Thoracic aorta (tissue), 2 donors: ENCODE measurements around the gene NUCB1. TPM values are rescaled to one million over a fixed set of nuclear protein-coding genes. Genes with fewer than 3 reads are reported as not detected.

Source experiments
- ATAC-seq: fragments of 150-250 bp; one replicate; pipeline ENCODE4 v1.8.0; 2017; ENCODE audit warnings: low read depth; ENCODE audit not compliant: insufficient number of reproducible peaks, low FRiP score
- DNase-seq: peaks from one replicate; pipeline ENCODE4 v3.0.0-alpha.2; 2020; ENCODE audit warnings: low spot score
- H3K27ac ChIP-seq, 2 donors: fragments of 200-600 bp; sonication (generic); 1 replicate in 1 of 2; 2 replicates in 1 of 2; pipeline ENCODE4 v1.5.1; 2016; ENCODE audit warnings: mild to moderate bottlenecking in 2 of 2, moderate library complexity in 2 of 2
- H3K27me3 ChIP-seq: fragments of 200-600 bp; sonication (generic); replicated peaks from 2 replicates; pipeline ENCODE4 v1.6.0; 2016; ENCODE audit warnings: mild to moderate bottlenecking; ENCODE audit not compliant: insufficient read depth
- H3K36me3 ChIP-seq: fragments of 200-600 bp; sonication (generic); one replicate; pipeline ENCODE4 v1.5.1; 2016
- H3K4me1 ChIP-seq, 2 donors: fragments of 200-600 bp; sonication (generic); 1 replicate in 1 of 2; 2 replicates in 1 of 2; pipeline versions ENCODE4 v1.5.1 to v1.6.0; 2016; ENCODE audit warnings: low read depth in 2 of 2, mild to moderate bottlenecking in 1 of 2; ENCODE audit not compliant: control insufficient read depth in 1 of 2
- H3K4me3 ChIP-seq: fragments of 200-600 bp; sonication (generic); 2 replicates; pipeline ENCODE4 v1.5.1; 2016; ENCODE audit warnings: mild to moderate bottlenecking
- H3K9me3 ChIP-seq: fragments of 200-600 bp; sonication (generic); 2 replicates; pipeline ENCODE4 v1.5.1; 2016
- CTCF ChIP-seq: fragments of 200-600 bp; sonication (generic); IDR thresholded peaks from one replicate; pipeline ENCODE4 v1.5.1; 2019; ENCODE audit warnings: antibody characterized with exemption
- total RNA-seq, 2 donors: library from RNA; depleted of rRNA; stranded (reverse); fragments of >200 nt; gene quantifications; one replicate each; pipeline versions ENCODE4 v1.1.0 to v1.2.3, GENCODE V29; 2016

Gene NUCB1
- total RNA-seq, 2 donors from 2014 or later, result 415 to 671 TPM

GRCh38 chr19:48963371-48964204 is 63.5 kb downstream of the NUCB1 start:
- ATAC-seq (peak; percentile 25), DNase-seq (peak; percentile 33)
- H3K36me3 ChIP-seq, result peaks cover 9% of the 10 kb centered on the region
- H3K4me1 ChIP-seq, result peaks cover 13 to 42% of the 10 kb centered on the region in 2 donors
- no peaks in the 10 kb centered on the region for H3K9me3 ChIP-seq
- H3K4me3 ChIP-seq, result peak overlapping the region; percentile 81
- peak overlapping the region; percentile 95 to 98 for H3K27ac ChIP-seq
- H3K27me3 ChIP-seq, result no peaks in the 10 kb centered on the region
- TF ChIP-seq CTCF, result no peak

- DNase-seq (no peak), ATAC-seq (no peak)
- Histone ChIP-seq H3K4me1 (peaks cover 15 to 49% of the 10 kb centered on the region in 2 donors), H3K4me3 (peak overlapping the region; percentile 81), H3K9me3 (no peaks in the 10 kb centered on the region), H3K27ac (peak overlapping the region; percentile 95 to 98), H3K36me3 (peaks cover 16% of the 10 kb centered on the region), H3K27me3 (no peaks in the 10 kb centered on the region)
- no peak for TF ChIP-seq CTCF
Measured at GRCh38 chr19:48964205-48965039, 64.3 kb downstream of the NUCB1 start.

GRCh38 chr19:48965040-48965805 is 65.1 kb downstream of the NUCB1 start, which contains the start of gene FTL:
Gene FTL (plus strand): TSS chr19:48965309. CDS start chr19:48965508, 199 bp downstream.
- no peaks in the 10 kb centered on the region for H3K9me3 ChIP-seq
- DNase-seq, result peak; percentile 89
- peak within 1 kb of the TSS; percentile 95 to 98 for H3K27ac ChIP-seq
- no peak for TF ChIP-seq CTCF
- peaks cover 15 to 49% of the 10 kb centered on the region in 2 donors for H3K4me1 ChIP-seq
- H3K36me3 ChIP-seq, result peaks cover 24% of the 10 kb centered on the region
- H3K27me3 ChIP-seq, result no peaks in the 10 kb centered on the region
- H3K4me3 ChIP-seq, result peak within 1 kb of the TSS; percentile 81
- ATAC-seq, result peak; percentile 42

- TF ChIP-seq CTCF, result no peak
- peaks cover 29% of the 10 kb centered on the region for H3K36me3 ChIP-seq
- peaks cover 15 to 49% of the 10 kb centered on the region in 2 donors for H3K4me1 ChIP-seq
- no peaks in the 10 kb centered on the region for H3K27me3 ChIP-seq
- peak overlapping the region; percentile 81 for H3K4me3 ChIP-seq
- ATAC-seq (no peak), DNase-seq (peak; percentile 84)
- H3K9me3 ChIP-seq, result no peaks in the 10 kb centered on the region
- H3K27ac ChIP-seq, result peak overlapping the region; percentile 83 to 88
Measured at GRCh38 chr19:48965806-48966540, 65.9 kb downstream of the NUCB1 start.
